A549 (cell line): ENCODE results near the gene PUDP.

Source experiments
- CEBPB ChIP-seq, 2 experiments: fragments of >200 bp in 1 of 2; sonication (Bioruptor Twin) in 1 of 2; formaldehyde crosslinking in 1 of 2; IDR thresholded peaks; 2 replicates each; pipeline ENCODE4 v1.6.1; 2012 to 2016
- CTCF ChIP-seq: fragments of >200 bp; sonication (Bioruptor Twin); formaldehyde crosslinking; IDR thresholded peaks from 3 replicates; pipeline ENCODE4 v1.5.1; 2016
- EP300 ChIP-seq, 2 experiments: fragments of >200 bp; sonication (Bioruptor Twin); formaldehyde crosslinking; IDR thresholded peaks; 2 replicates in 1 of 2; 3 replicates in 1 of 2; pipeline ENCODE4 v1.6.1; 2016 to 2017
- MAZ ChIP-seq: fragments of 150-350 bp; IDR thresholded peaks from 2 replicates; pipeline ENCODE4 v1.6.1; 2014; ENCODE audit warnings: antibody characterized with exemption, low read depth, low read length, borderline replicate concordance
- POLR2A ChIP-seq: IDR thresholded peaks from 2 replicates; pipeline ENCODE4 v1.6.1; 2012; ENCODE audit warnings: mild to moderate bottlenecking, low read length
- POLR2AphosphoS2 ChIP-seq: conservative IDR thresholded peaks from 2 replicates; pipeline ENCODE4 v1.6.1; 2012; ENCODE audit warnings: low read length, improper control_type of control experiment, inconsistent platforms
- RAD21 ChIP-seq, 2 experiments: fragments of >200 bp in 1 of 2; sonication (Bioruptor Twin) in 1 of 2; formaldehyde crosslinking in 1 of 2; IDR thresholded peaks in 1 of 2; conservative IDR thresholded peaks in 1 of 2; 2 replicates in 1 of 2; 3 replicates in 1 of 2; pipeline ENCODE4 v1.6.1; 2012 to 2018; ENCODE audit warnings: inconsistent platforms in 1 of 2

- TF ChIP-seq POLR2A, result no peak
- TF ChIP-seq CTCF, result no peak
- no peak for TF ChIP-seq CEBPB (IDR thresholded peaks at IDR 0.05)
- no peak for TF ChIP-seq RAD21 (conservative IDR thresholded peaks at IDR 0.05 in 1 of 2, IDR thresholded peaks at IDR 0.05 in 1 of 2)
- TF ChIP-seq EP300 (IDR thresholded peaks at IDR 0.05), result no peak
- TF ChIP-seq MAZ, result no peak
- TF ChIP-seq POLR2AphosphoS2, result no peak
These were observed 80.7 kb downstream of the PUDP start for GRCh38 chrX:7067256-7067655.
